ENCODE measurements around the gene ADPRH. TPM values are rescaled to one million over a fixed set of nuclear protein-coding genes. Genes with fewer than 3 reads are reported as not detected.

The ADPRH gene
- total RNA-seq, 1 donor from 2014 or later: 3.7 TPM

GRCh38 chr3:119536757-119537156 lies 42.5 kb upstream of the ADPRH start:
- Mint-ChIP-seq H3K4me1 (ENCODE audit: low read depth) (peaks cover under 1% of the 10 kb centered on the region), H3K4me3 (ENCODE audit: low read depth) (no peak overlapping the region), H3K36me3 (ENCODE audit: insufficient read depth) (no peaks in the 10 kb centered on the region), H3K27ac (no peak overlapping the region), H3K9me3 (ENCODE audit: low read depth) (no peaks in the 10 kb centered on the region), H3K27me3 (no peaks in the 10 kb centered on the region)
- TF ChIP-seq, protein P1, sequence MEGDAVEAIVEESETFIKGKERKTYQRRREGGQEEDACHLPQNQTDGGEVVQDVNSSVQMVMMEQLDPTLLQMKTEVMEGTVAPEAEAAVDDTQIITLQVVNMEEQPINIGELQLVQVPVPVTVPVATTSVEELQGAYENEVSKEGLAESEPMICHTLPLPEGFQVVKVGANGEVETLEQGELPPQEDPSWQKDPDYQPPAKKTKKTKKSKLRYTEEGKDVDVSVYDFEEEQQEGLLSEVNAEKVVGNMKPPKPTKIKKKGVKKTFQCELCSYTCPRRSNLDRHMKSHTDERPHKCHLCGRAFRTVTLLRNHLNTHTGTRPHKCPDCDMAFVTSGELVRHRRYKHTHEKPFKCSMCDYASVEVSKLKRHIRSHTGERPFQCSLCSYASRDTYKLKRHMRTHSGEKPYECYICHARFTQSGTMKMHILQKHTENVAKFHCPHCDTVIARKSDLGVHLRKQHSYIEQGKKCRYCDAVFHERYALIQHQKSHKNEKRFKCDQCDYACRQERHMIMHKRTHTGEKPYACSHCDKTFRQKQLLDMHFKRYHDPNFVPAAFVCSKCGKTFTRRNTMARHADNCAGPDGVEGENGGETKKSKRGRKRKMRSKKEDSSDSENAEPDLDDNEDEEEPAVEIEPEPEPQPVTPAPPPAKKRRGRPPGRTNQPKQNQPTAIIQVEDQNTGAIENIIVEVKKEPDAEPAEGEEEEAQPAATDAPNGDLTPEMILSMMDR (IDR thresholded peaks at IDR 0.05; ENCODE audit: unreplicated experiment): no peak
- no peak for DNase-seq (ENCODE audit: low spot score, unreplicated experiment)

GRCh38 chr3:119538772-119539171 lies 40.5 kb upstream of the ADPRH start:
- Mint-ChIP-seq H3K27ac (no peak overlapping the region), H3K9me3 (ENCODE audit: low read depth) (no peaks in the 10 kb centered on the region), H3K36me3 (ENCODE audit: insufficient read depth) (no peaks in the 10 kb centered on the region), H3K27me3 (no peaks in the 10 kb centered on the region), H3K4me1 (ENCODE audit: low read depth) (peaks cover 4% of the 10 kb centered on the region), H3K4me3 (ENCODE audit: low read depth) (no peak overlapping the region)
- TF ChIP-seq, protein P1 (IDR thresholded peaks at IDR 0.05; ENCODE audit: unreplicated experiment): no peak
- DNase-seq (ENCODE audit: low spot score, unreplicated experiment): no peak

- peaks cover 4% of the 10 kb centered on the region for H3K4me1 Mint-ChIP-seq (ENCODE audit: low read depth)
- DNase-seq (ENCODE audit: low spot score, unreplicated experiment): no peak
- no peaks in the 10 kb centered on the region for H3K36me3 Mint-ChIP-seq (ENCODE audit: insufficient read depth)
- H3K4me3 Mint-ChIP-seq (ENCODE audit: low read depth): no peak overlapping the region
- no peak overlapping the region for H3K27ac Mint-ChIP-seq
- H3K27me3 Mint-ChIP-seq: no peaks in the 10 kb centered on the region
- TF ChIP-seq, protein P1 (IDR thresholded peaks at IDR 0.05; ENCODE audit: unreplicated experiment): no peak
- H3K9me3 Mint-ChIP-seq (ENCODE audit: low read depth): no peaks in the 10 kb centered on the region
Observed at GRCh38 chr3:119541547-119541946, 37.7 kb upstream of the ADPRH start.

DNA sequence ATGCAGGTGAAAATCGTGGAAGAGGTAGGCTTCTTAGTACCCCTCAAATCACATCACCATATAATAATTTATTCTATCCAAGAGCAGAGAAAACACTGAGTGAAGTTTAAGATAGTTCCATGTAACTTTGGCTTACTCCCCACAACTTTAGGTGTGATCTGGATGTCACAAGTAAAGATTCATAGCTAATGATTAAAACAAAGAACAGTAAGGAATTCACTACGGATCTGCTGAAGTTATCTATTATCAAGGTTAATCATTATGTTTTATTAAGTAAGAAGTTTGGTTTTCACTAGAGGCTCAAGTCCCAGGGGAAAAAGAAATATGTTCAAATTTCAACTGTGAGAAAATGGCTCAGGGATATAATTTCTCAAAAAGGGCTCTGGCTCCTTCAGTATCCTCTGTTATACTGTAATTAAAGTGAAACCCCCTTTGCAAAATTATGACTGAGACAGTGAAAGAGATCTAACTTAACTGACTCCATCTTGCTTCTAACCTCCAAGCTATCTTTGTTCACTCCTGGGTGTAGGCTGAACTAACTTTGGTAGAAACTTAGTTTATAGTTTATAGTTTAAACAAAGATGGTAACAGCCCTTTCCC lies 37.0 kb upstream of the ADPRH start:
- peaks cover 4% of the 10 kb centered on the region for H3K4me1 Mint-ChIP-seq (ENCODE audit: low read depth)
- TF ChIP-seq, protein P1 (IDR thresholded peaks at IDR 0.05; ENCODE audit: unreplicated experiment): no peak
- no peaks in the 10 kb centered on the region for H3K27me3 Mint-ChIP-seq
- no peaks in the 10 kb centered on the region for H3K9me3 Mint-ChIP-seq (ENCODE audit: low read depth)
- no peak for DNase-seq (ENCODE audit: low spot score, unreplicated experiment)
- H3K27ac Mint-ChIP-seq: no peak overlapping the region
- no peak overlapping the region for H3K4me3 Mint-ChIP-seq (ENCODE audit: low read depth)
- no peaks in the 10 kb centered on the region for H3K36me3 Mint-ChIP-seq (ENCODE audit: insufficient read depth)

DNA sequence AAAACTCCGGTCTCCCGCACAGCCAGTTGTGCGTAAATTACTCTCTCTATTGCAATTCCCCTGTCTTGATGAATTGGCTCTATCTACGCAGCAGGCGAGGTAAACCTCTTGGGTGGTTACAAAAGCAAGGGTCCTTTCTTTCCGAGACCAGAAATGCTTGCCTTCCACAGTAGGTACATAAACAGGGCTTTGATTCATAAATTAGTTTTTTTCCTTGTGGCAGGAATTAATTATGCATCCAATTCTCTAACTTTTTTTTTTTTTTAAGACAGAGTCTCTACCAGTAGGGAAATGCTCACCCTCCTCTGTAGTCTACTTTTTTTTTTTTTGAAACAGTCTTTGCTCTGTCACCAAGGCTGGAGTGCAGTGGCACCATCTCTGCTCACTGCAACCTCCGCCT lies 36.1 kb upstream of the ADPRH start:
- Mint-ChIP-seq H3K9me3 (ENCODE audit: low read depth) (no peaks in the 10 kb centered on the region), H3K36me3 (ENCODE audit: insufficient read depth) (no peaks in the 10 kb centered on the region), H3K4me3 (ENCODE audit: low read depth) (no peak overlapping the region), H3K4me1 (ENCODE audit: low read depth) (peaks cover 4% of the 10 kb centered on the region), H3K27me3 (no peaks in the 10 kb centered on the region), H3K27ac (no peak overlapping the region)
- no peak for DNase-seq (ENCODE audit: low spot score, unreplicated experiment)
- TF ChIP-seq, protein P1 (IDR thresholded peaks at IDR 0.05; ENCODE audit: unreplicated experiment): no peak
